Activated CD8-positive, alpha-beta memory T cell treated with anti-CD3 and anti-CD28 coated beads for 1 hour (primary cell): ENCODE results near the gene KAT14.
"Not testable (repeated sequence)": the region's sequence is repeated elsewhere in the genome, so short reads cannot be mapped to it uniquely, and the experiment has no call there.

Experiments
- DNase-seq, 2 donors: peaks; one replicate each; pipeline ENCODE4 v3.0.0-alpha.2; 2020; ENCODE audit warnings: low read depth in 1 of 2; ENCODE audit errors: extremely low read depth in 1 of 2

Gene KAT14

DNA sequence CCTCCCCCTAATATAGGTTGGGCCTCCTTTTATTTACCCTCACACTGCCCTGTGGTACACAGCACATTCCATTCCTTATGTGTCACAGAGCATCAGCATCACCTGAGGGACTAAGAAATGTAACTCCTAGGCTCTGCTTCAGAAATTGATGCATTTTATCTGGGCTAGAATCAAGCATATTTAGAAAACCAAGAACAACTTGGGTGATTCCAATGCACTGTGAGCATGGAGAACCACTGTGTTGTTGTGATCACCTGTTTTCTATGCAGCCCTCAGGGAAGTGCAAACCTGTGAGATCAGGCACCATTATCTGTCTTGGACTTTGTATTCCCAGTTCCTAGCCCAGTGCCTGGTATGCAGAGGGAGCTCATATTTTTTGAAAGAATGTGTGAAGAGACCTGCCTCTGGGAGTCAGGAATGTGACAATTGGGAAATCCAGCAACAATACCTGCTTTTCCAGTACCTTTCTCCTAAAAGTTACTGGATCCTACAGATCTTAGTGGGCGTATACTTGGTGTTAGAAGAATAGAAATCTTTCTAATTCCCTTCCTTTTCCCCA, 7.0 kb downstream of the KAT14 start:
- DNase-seq = no peak

DNA sequence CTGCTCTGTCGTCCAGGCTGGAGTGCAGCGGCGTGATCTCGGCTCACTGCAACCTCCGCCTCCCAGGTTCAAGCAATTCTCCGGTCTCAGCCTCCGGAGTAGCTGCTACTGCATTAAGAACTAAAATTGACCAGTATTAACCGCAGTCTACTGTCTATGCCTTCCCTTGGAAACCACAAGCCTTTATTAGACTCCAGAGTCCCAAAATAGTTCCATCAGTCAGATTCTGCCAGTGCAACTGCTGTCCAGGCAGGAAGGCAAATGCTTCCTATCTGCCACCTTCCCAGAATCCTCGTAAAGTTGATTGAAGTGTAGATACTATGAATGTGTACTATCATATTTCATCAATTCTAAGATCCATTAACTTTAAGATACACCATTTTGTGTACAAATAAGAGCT, 16.7 kb downstream of the KAT14 start:
- DNase-seq = no peak

DNA sequence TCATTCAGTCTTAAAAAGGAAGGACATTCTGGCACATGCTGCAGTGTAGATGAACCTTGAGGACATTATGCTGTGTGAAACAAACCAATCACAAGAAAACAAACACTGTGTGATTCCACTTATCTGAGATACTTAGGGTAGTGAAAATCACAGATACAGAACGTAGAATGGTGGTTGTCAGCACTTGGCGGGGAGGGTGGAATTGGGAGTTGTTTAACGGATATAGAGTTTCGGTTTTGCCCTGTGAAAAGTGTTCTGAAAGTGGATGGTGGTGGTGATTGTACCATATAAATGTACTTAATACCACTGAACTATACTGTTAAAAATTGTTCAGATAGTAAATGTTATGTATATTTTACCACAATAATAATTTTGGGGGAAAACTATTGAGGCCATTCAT, 18.4 kb downstream of the KAT14 start:
- no peak for DNase-seq

DNA sequence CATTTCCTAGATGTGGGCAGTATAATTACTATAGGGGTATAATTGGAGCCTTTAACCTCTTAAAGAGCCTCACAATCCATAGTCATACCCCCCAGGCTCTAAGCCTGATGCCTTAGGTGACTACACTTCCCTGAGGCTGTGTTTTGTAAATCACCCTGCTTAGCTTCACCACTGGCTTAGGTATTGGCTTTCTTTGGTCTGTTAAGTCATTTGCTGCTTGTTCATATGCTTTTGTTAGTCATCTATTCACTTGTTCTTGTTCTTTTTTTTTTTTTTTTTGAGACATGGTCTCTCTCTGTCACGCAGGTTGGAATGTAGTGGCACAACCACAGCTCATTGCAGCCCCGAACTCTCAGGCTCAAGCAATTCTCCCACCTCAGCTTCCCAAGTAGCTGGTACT, 26.7 kb downstream of the KAT14 start:
- no peak for DNase-seq

DNA sequence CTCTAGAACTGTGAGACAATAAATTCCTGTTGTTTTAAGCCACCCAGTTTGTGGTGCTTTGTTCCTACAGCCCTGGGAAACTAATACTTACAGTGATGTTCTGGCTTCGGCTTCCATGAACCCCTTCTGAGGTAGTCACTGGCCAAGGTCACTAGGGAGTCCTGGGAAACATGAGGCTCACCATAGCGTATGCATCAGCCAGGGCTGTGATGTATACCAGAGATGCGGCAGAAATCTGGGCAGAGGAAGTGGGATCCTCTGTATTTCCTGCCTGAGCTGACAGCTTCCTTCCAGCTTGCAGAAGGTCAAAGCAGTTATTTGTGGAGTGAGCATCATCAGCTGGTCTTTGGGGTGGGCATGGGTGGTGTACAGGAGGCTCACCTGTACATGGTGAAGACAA, 27.9 kb downstream of the KAT14 start:
- DNase-seq = no peak

DNA sequence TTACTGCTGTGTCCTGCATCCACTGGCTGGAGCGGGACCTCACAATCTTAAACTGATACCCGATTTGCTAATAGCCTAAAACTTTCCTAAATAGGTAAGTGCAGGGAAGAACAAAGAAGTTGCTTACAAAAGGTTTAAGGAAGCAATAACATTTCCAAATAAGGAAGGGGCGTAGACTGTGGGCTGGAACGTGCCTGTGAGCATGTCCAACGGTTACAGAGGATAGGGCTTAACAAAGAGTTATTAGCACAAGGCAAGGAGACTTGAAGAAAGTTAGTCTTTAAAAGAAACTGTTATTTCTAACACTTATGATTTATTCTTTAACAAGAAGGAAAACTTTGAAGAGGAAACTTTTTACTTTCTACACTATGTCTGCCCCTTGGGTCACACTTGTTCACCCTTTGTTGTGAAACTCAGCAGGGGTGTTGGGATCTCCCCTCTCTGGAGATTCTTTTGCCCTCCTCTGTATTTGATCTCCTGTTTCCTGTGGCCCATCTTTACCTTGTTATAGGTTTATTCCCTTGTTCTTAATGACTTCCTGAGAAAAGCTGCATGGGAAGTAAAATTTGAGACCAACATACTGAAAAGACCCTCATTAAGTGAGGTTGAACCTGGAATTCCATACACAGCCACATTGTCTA, 28.7 kb downstream of the KAT14 start:
- no peak for DNase-seq

DNA sequence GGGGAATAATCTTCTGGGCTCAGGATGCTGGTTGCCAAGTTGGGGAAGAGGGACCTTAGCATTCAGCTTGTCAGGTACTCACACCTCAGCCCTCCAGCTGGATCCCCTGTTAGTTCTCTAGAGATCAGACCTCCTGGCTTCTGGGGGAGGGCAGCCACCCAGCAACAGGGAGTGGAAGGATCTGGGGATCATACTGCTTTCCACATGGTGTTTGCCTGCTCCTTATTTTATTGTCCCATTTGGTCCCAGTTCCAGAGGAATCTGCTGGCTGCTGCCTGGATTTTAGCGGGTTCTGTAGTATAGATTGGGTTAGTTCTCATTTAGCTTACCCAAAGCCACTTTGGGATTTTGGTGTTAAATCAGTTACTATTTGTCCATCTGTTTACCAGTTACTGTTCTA, 29.3 kb downstream of the KAT14 start:
- no peak for DNase-seq

DNA sequence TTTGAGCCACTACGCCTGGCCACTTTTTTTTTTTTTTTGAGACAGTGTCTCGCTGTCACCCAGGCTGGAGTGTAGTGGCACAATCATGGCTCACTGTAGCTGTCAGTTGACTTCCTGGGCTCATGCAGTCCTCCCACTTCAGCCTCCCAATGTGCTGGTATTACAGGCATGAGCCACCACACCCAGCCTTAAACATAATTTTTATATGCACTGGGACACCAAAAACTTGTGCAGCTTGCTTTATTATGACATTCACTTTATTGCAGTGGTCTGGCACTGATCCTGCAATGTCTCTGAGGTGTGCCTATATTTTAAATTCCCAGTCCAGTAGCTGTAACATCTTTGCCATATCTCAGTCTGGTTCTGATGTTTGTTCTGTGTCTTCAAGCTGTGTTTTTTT, 34.7 kb downstream of the KAT14 start:
- no peak for DNase-seq

DNA sequence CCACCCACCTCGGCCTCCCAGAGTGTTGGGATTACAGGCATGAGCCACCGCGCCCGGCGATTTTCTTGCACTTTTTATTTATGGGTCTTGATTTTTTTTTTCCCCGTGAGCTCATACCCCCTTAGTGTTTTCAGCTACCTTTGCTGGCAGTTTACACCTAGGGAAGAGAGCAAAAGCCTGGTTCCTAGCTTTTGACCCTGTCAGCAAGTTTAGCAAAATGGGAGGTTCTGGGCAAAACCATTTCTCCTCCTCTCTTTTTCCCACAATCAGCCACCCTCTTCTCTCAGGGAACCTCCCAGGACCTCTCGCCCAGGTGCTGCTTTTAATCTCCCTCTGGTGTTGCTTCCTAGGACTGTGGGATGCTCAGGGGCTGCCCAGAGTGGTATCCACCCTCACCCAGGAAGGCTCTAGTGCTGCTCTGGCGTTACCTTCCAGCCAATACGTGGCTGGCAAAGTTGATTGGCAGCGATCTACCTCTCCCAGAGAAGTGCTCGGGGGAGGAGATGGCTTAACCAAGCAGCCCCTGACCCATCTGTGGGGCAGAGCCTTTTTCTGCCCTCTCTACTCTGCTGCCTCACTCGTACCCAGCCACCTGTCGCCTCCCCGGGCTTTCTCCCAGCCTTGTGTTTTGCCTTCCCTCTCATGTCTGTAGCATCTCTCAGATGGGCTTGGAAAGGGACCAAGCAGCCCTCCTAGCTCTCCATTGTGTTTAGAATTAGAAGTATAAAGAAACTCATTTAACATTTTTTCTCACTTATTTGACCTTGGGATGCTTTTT, 37.4 kb downstream of the KAT14 start:
- DNase-seq = no peak

DNA sequence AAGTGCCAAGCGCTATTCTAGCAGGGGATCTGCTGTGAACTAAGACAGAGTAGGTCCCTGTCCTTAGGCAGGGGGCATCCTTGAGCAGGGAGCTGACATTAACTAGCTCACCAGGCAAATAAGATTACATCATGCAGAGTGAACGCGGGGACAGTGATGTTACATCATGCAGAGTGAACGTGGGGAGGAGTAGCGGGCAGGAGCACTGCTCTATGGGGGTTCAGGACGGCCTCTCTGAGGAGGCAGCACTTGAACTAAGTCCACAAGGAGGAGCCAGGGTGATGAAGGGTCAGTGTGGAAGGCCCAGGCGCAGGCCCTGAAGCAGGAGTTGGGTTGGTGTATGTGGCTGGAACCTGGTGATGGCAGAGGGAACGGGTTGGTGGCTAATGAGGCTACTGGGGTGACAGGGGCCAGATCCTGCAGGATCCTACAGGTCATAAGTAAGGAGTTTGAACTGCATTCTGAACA, 38.7 kb downstream of the KAT14 start:
- no peak for DNase-seq

DNA sequence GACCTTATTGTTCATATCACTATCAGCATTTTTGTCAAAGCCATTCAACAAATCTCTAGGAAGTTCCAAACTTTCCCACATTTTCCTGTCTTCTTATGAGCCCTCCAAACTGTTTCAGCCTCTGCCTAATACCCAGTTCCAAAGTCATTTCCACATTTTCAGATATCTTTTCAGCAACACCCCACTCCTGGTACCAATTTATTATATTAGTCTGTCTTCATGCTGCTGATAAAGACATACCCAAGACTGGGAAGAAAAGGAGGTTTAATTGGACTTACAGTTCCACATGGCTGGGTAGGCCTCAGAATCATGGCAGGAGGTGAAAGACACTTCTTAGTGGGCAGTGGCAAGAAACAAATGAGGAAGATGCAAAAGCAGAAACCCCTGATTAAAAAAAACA, 42.7 kb downstream of the KAT14 start:
- DNase-seq = not testable (repeated sequence)

DNA sequence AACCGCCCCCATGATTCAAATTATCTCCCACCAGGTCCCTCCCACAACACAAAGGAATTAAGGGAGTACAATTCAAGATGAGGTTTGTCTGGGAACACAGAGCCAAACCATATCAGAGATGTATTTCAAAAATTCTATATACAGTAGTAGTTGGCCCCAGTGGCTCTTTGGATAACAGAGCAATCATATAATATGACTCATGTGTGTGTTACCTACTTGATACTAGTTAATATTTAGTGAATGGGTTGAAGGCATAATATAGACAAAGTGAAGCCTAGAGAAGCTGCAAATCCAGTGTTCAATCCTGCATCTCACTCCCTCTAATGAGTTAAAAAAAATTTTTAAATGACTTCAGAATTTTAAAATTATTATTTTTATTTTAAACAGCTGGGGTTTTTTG, 43.2 kb downstream of the KAT14 start:
- no peak for DNase-seq

DNA sequence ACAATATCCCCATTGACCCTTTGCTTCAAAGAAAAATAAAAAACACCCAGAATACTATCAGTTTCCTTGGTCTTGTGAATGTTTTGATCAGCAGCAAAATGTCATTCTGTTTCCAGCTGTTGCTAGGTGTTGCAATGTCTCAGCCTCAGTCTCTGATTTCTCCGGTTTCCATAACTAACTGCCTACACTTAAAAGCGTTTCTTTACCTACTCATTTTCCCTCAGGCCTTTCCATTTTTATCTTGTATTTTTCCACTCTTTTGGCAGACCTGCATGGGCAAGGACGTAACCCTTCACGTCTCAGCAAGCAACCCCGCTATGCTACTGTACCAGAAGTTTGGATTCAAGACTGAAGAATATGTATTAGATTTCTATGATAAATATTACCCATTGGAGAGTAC, 49.4 kb downstream of the KAT14 start:
- DNase-seq = no peak

DNA sequence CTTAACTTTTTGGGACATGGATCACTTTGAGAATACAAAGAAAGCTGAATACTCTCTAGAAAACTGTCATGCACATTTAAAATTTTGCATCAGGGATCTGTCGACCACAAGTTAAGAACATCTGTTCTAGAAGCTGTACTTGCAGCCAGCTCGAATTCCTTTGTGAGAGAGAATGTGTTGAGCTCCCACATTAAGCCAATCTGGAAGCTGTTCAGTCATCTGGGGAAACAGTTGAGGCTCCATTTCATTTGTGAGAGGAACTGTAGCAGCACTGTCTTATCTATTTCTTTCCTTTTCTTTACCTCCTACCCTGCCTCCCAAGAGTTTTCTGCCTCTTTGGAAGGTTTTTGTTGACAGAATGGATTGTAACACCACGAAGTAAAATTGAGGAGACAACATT, 50.8 kb downstream of the KAT14 start:
- DNase-seq = no peak

DNA sequence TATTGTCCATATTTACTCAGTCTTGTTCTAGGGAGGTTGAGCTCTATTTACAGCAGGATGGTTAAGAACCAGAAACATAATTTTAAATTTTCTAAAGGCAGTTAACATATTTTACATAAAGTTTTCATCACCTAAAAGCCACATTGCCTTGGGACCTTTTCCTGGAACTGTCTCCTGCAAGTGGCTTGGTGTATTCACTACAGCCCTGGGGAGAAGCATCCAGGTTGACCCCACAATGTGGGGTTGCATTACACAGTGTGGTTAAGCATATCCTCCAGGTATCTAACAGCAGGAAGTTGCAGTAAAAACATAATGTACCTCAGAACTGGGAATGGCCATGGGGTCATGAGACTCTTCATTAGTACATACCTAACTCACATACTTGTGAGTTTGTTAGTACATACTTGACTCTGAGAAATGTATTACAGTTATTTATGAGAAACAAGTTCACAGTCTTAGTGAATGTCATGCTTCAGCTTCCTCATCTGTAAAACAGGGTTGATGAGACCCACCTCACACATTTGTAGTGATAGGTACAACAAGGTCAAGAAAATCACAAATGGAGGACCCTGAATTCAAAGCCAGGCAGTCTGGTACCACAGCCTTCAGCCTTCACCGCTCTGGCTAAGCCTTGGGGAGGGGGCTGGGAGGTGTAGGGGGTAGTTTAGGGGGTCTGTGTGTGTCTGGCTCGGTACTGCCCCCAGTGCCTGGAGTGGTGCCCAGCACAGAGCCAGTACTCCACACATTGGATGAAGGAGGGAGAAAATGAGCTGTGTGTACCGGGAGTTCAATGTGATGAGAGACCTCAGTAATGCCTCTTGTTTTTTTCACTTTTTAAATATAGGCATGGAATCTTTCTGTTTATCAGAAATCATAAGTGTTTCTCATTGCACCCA, 52.9 kb downstream of the KAT14 start:
- DNase-seq = no peak

DNA sequence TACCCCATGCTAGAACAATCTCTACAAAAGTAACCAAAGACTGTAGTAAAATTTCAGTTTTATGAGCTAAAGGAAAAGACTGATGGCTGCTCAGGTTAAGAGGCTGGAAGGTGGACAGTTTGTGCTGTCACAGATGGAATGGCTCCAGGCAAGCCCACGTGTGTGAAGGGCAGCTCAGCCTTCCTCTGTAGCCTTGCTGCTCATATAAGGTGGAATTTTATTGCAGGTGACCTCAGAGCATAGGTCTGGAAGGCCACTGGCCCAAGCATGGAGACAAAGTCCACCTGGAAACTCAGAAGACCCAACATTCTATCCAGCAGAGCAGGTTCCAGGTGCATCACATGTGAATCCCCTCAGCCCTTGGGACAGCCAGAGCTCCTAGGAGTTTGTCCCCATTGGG, 53.6 kb downstream of the KAT14 start:
- DNase-seq = no peak

DNA sequence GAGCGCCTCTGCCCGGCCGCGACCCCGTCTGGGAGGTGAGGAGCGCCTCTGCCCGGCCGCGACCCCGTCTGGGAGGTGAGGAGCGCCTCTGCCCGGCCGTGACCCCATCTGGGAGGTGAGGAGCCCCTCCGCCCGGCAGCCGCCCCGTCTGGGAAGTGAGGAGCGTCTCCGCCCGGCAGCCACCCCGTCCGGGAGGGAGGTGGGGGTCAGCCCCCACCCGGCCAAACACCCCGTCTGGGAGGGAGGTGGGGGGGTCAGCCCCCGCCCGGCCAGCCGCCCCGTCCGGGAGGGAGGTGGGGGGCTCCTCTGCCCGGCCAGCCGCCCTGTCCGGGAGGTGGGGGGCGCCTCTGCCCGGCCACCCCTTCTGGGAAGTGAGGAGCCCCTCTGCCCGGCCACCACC, 56.8 kb downstream of the KAT14 start:
- DNase-seq = not testable (repeated sequence)

DNA sequence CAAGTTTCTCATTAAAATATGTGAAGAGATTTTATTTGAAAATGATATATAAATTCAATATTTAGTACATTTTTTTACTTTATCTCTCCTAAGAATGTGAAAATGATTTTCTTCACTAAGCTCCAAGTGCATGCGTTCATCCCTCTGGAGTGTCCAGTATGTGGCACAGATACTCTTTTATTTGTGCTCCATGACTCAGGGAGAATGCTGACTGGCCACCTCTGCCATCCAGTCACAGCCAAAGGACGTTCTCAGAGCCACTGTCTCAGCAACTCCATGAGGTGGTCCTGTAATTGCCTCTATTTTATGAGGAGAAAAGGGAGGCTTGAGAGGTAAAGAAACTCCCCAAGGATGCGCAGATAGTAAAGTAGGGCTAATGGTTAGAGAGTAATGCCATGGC, 58.3 kb downstream of the KAT14 start:
- no peak for DNase-seq

DNA sequence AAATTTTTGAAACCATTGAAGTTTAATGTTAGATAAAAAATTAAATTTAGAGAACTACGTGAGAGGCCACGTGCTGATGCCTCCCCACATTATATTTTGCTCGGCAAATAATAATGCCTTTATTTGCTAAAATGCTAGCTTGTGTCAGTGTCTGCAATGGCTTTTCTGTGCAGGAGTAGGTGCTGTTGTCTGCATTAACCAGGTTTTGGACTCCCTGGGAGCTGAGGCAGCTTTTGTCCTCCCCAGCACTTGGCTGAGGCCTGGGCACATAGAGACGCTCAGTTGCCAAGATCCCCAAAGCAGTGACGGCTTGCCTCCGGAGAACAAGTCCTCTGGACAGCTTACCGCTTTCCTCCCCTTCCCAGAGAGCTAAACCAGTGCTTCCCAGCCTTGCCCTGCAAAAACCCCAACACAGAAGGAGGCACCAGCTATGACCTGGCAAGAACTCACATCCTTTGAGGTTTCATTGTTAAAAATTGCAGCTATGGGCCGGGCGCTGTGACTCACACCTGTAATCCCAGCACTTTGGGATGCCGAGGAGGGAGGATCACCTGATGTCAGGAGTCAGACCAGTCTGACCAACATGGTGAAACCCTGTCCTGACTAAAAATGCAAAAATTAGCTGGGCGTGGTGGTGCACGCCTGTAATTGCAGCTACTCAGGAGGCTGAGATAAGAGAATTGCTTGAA, 59.9 kb downstream of the KAT14 start:
- no peak for DNase-seq

DNA sequence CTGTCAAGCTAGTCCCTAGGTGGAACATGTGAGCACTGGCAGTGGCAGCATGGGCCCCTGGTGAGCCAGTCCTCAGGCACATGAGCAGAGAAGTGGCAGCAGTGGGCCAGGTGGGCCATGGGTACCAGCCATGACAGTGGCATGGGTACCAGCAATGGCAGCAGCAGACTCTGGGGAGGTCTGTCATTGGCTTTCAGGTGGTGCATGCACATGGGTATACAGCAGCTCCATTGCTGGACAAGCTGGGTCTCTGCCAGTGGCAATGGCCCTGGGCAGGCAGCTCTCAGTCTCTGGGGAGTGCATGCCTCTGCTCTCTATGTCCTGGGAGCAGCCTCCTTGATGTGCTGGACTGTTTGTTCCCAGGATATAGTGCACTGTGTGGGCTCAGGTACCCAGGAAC, 65.3 kb downstream of the KAT14 start:
- DNase-seq = no peak

DNA sequence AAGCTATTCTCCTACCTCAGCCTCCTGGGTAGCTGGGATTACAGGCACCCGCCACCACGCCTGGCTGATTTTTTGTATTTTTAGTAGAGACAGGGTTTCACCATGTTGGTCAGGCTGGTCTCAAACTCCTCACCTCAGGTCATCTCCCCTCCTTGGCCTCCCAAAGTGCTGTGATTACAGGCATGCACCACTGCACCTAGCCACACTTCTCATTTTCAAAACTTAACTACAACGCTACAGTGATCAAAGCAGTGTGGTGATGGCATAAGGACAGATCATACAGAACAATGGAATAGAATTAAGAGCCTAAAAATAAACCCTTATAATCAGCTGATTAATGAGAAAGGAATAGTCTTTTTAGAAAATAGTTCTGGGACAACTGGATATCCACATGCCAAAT, 66.0 kb downstream of the KAT14 start:
- DNase-seq = not testable (repeated sequence)
